Measurements from ENCODE around the gene SLC6A11.

SLC6A11 gene

GRCh38 chr3:10887015-10887414 lies 71.0 kb downstream of the SLC6A11 start:
- DNase-seq (ENCODE audit: low spot score), result no peak
- TF ChIP-seq, protein P1, sequence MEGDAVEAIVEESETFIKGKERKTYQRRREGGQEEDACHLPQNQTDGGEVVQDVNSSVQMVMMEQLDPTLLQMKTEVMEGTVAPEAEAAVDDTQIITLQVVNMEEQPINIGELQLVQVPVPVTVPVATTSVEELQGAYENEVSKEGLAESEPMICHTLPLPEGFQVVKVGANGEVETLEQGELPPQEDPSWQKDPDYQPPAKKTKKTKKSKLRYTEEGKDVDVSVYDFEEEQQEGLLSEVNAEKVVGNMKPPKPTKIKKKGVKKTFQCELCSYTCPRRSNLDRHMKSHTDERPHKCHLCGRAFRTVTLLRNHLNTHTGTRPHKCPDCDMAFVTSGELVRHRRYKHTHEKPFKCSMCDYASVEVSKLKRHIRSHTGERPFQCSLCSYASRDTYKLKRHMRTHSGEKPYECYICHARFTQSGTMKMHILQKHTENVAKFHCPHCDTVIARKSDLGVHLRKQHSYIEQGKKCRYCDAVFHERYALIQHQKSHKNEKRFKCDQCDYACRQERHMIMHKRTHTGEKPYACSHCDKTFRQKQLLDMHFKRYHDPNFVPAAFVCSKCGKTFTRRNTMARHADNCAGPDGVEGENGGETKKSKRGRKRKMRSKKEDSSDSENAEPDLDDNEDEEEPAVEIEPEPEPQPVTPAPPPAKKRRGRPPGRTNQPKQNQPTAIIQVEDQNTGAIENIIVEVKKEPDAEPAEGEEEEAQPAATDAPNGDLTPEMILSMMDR (IDR thresholded peaks at IDR 0.05; ENCODE audit: extremely low read depth, missing control alignments), result no peak

- TF ChIP-seq, protein P1 (IDR thresholded peaks at IDR 0.05; ENCODE audit: extremely low read depth, missing control alignments), result no peak
Observed at GRCh38 chr3:10888518-10889090, 72.6 kb downstream of the SLC6A11 start.

DNA sequence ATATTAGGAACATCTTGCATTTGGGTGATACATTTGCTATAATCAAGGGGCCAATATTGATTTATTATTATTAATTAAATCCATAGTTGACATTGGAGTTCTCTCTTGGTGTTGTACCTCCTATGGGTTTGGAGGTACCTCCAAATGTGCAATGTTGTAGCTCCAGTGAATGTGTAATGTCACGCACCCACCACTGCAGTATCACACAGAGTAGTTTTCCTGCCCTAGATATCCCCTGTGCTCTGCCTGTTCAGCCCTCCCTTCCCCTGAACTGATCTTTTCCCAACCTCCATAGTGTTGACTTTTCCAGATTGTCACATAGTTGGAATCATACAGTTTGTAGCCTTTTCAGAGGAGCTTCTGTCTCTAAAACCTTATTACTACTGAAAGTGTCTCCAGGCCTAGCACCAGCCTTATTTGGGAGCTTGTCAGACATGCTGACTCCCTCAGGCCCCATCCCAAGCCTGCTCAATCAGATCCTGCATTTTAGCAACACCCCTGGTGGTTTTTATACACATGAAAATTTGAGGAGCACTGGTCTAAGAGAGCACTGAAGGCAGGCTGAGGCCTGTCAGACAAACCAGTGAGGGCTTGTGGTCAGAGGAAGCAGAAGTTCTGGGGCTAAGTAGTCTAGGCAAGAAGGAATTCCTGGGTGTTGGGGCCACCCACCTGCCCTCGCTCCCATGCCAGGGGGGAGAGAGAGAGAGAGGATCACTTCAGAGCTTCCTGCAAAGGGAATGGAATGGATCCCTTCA lies 73.4 kb downstream of the SLC6A11 start:
- DNase-seq (ENCODE audit: low spot score), result no peak
- TF ChIP-seq, protein P1 (IDR thresholded peaks at IDR 0.05; ENCODE audit: extremely low read depth, missing control alignments), result no peak

More at GRCh38 chr3:10888518-10889090, 72.6 kb downstream of the SLC6A11 start:
- no peak for DNase-seq (ENCODE audit: low spot score)

GRCh38 chr3:10890665-10891064 lies 74.6 kb downstream of the SLC6A11 start:
- TF ChIP-seq, protein P1 (IDR thresholded peaks at IDR 0.05; ENCODE audit: extremely low read depth, missing control alignments), result no peak
- no peak for DNase-seq (ENCODE audit: low spot score)

- no peak for DNase-seq (ENCODE audit: low spot score)
- TF ChIP-seq, protein P1 (IDR thresholded peaks at IDR 0.05; ENCODE audit: extremely low read depth, missing control alignments), result no peak
Observed at GRCh38 chr3:10892622-10893021, 76.6 kb downstream of the SLC6A11 start.

GRCh38 chr3:10901296-10901945 lies 85.4 kb downstream of the SLC6A11 start:
- TF ChIP-seq, protein P1 (IDR thresholded peaks at IDR 0.05; ENCODE audit: extremely low read depth, missing control alignments), result no peak
- DNase-seq (ENCODE audit: low spot score), result no peak

DNA sequence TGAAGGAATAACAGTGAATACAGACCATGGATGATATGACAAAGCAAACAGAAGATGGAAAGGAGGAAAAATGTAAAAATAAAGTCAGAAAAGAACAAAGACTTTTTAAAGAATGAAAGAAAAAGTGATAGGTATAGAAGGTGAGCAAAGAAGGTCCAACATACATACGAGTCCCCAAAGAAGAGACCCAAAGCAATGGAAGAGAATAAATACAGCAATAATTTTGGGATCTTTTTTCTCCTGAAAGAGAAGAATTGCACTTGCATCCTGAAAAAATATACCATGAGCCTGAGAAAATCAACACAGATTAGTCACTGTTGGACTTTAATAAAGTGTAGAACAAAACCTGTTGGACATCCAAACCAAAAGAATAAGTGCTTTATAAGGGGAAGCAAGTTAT lies 91.2 kb downstream of the SLC6A11 start:
- DNase-seq (ENCODE audit: low spot score), result no peak
- TF ChIP-seq, protein P1 (IDR thresholded peaks at IDR 0.05; ENCODE audit: extremely low read depth, missing control alignments), result no peak
